BJ (cell line): ENCODE measurements around the gene TIAL1. TPM values are rescaled to one million over a fixed set of nuclear protein-coding genes. Genes with fewer than 3 reads are reported as not detected.

ENCODE experiments used
- CTCF ChIA-PET: fragments of 350-600 bp; formaldehyde crosslinking; extraction: SDS; loops from one replicate; lab custom pipeline; 2021; ENCODE audit warnings: antibody characterized with exemption, inconsistent platforms; lab: Yijun Ruan, JAX
- POLR2A ChIA-PET: fragments of 300-600 bp; sonication (Branson Sonifier 250); formaldehyde crosslinking; extraction: SDS; loops from one replicate; lab custom pipeline; 2021; ENCODE audit warnings: antibody characterized with exemption; lab: Charles Lee
- DNase-seq: peaks from one replicate; pipeline ENCODE4 v3.0.0-alpha.2; 2011; ENCODE audit warnings: low read depth
- H3K27me3 ChIP-seq: 2 replicates; pipeline ENCODE4 v1.6.0; 2011; ENCODE audit warnings: low read length; ENCODE audit not compliant: control insufficient read depth, insufficient read depth
- H3K36me3 ChIP-seq: 2 replicates; pipeline ENCODE4 v1.5.1; 2011; ENCODE audit warnings: low read length; ENCODE audit not compliant: control insufficient read depth, insufficient read depth
- H3K4me3 ChIP-seq: 2 replicates; pipeline ENCODE4 v1.5.1; 2011; ENCODE audit warnings: low read depth, mild to moderate bottlenecking, control low read depth, low read length
- polyA minus RNA-seq: library from RNA; depleted of rRNA, polyadenylated mRNA; stranded (reverse); fragments of >200 nt; gene quantifications from 2 replicates; pipeline ENCODE4 v1.2.3, GENCODE V29; 2011; rRNA and poly(A)+ RNA removed
- polyA plus RNA-seq: library from polyadenylated mRNA; depleted of rRNA; stranded (reverse); fragments of >200 nt; gene quantifications from 2 replicates; pipeline ENCODE4 v1.2.3, GENCODE V29; 2011; rRNA removed
- TF ChIP-seq, protein P1 (sequence below): IDR thresholded peaks from 2 replicates; pipeline ENCODE4 v1.5.1; 2011; ENCODE audit warnings: low read depth, mild to moderate bottlenecking, control low read depth, inconsistent platforms, low read length, moderate library complexity; ENCODE audit not compliant: insufficient read depth

The TIAL1 gene, protein sequence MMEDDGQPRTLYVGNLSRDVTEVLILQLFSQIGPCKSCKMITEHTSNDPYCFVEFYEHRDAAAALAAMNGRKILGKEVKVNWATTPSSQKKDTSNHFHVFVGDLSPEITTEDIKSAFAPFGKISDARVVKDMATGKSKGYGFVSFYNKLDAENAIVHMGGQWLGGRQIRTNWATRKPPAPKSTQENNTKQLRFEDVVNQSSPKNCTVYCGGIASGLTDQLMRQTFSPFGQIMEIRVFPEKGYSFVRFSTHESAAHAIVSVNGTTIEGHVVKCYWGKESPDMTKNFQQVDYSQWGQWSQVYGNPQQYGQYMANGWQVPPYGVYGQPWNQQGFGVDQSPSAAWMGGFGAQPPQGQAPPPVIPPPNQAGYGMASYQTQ
- polyA plus RNA-seq (39.9 and 57.6 TPM in 2 replicates), polyA minus RNA-seq (42.3 and 42.7 TPM in 2 replicates)

DNA sequence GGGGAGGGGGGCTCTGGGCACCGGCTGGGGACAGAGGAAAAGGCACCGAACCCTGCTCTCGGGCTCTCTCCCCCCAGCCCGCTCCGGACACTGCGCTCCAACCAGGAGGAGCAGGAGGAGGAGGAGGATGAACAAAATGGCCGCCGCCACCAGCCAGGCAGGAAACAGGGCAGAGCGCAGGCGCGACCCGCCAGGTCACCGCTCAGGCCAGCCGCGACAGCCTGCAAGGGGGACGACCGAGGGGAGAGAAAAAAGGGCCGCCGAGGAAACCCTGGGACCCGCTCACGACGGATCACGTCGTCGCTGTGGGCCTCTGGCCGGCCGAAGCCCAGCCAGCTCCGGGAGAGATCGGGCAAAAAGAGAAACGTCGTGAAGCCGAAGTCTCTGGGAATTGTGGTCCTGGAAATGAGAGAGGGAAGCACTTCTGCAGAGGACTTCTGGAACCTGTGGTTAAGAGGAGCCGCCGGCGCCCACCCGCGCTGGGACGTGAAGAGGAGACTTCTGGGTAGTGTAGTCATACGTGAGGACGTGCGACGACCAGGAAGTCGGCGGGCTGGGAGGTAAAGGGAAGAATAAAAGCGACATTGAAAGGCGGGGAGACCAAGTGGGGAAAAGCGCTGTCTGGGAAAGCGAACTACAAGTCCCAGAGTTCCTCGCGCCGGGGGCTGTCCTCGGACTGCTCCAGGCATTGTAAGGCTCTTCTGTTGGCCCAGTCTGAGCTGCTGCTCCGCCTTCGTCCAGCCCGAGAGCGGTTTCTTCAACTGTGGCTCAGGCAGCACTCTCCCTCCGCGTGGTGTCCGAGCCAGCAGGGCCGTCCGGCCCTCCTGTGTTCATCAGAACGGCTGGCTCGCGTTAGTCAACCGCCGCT, at the start of gene TIAL1:
TSS of gene TIAL1 (minus strand) at position 428 of the 868 bp plus-strand sequence. CDS start 499 bp downstream, outside the sequence.
- Histone ChIP-seq H3K4me3 (peak within 1 kb of the TSS; percentile 79), H3K27me3 (no peaks in the 10 kb centered on the region), H3K36me3 (no peaks in the 10 kb centered on the region)
- TF ChIP-seq, protein P1, sequence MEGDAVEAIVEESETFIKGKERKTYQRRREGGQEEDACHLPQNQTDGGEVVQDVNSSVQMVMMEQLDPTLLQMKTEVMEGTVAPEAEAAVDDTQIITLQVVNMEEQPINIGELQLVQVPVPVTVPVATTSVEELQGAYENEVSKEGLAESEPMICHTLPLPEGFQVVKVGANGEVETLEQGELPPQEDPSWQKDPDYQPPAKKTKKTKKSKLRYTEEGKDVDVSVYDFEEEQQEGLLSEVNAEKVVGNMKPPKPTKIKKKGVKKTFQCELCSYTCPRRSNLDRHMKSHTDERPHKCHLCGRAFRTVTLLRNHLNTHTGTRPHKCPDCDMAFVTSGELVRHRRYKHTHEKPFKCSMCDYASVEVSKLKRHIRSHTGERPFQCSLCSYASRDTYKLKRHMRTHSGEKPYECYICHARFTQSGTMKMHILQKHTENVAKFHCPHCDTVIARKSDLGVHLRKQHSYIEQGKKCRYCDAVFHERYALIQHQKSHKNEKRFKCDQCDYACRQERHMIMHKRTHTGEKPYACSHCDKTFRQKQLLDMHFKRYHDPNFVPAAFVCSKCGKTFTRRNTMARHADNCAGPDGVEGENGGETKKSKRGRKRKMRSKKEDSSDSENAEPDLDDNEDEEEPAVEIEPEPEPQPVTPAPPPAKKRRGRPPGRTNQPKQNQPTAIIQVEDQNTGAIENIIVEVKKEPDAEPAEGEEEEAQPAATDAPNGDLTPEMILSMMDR, result no peak
- peak; percentile 100 for DNase-seq
- POLR2A ChIA-PET, result interaction anchor here (0.6 kb wide), 2 partner anchors 54 to 97 kb away, joined by 3 read pairs; partner anchors contain the start of gene BAG3
- CTCF ChIA-PET, result interaction anchor here (0.6 to 1.2 kb wide), 5 partner anchors 9 to 397 kb away, joined by 3 to 5 read pairs (median 4); no protein-coding TSS in a partner anchor

DNA sequence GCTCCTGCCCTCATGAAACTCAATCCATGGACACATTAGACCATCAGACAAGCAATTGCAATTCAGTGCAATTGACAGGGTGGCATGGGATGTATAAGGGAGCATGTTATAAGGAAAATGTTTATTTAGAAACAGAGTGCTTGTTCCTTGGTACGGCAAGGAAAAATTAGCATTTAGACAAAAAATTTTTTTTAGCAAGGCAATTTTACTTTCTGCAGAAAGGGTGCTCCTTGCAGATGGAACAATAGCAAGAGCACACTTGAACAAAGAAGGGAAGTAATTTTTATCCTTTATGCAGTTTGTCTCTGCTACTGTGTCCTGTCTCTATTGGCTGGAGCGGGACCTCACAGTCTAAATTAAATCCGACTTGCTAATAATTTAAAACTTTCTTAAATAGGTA, 48.2 kb upstream of the TIAL1 start:
- H3K27me3 ChIP-seq, result no peaks in the 10 kb centered on the region
- TF ChIP-seq, protein P1, result no peak
- ChIA-PET POLR2A (interaction anchor here (0.6 kb wide), 1 partner anchor 80 kb away, joined by 10 read pairs; no protein-coding TSS in a partner anchor), CTCF (interaction anchor here (2.8 kb wide), 1 partner anchor 12 kb away, joined by 12 read pairs; no protein-coding TSS in a partner anchor)
- no peaks in the 10 kb centered on the region for H3K36me3 ChIP-seq
- no peak for DNase-seq
- no peak overlapping the region for H3K4me3 ChIP-seq

DNA sequence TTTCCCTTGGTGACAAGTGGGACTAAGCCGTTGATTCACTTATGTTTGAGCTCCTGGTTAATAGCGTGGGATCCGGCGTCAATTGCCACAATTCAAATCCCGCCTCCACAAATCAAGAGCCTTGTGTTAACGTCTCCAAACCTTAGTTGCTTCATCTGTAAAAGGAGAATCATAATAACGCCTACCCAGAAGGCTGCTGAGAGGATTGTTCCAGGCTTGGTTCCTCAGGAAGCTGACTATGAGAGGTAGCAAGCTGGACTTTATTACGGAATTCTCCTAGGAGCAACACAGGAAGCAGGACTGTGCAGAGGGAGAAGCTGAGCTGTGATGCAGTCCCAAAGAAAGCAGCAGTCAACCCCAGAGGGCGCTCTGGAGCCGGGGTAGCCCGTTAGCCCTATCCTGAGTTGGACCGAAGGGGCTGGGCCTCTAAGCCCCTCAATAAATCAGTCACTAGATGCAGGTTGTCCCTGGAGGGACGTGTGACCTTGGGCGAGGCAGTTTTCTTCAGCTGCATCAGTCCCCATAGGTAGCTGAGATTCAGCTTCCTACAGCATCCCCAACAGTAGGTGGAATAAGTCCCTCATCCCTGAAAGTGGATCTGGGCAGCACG, 47.5 kb upstream of the TIAL1 start:
- no peaks in the 10 kb centered on the region for H3K36me3 ChIP-seq
- H3K4me3 ChIP-seq, result no peak overlapping the region
- no peaks in the 10 kb centered on the region for H3K27me3 ChIP-seq
- ChIA-PET CTCF (interaction anchor here (0.7 to 2.8 kb wide), 2 partner anchors 11 kb away, joined by 3 to 12 read pairs; no protein-coding TSS in a partner anchor), POLR2A (interaction anchor here (0.6 kb wide), 1 partner anchor 80 kb away, joined by 10 read pairs; no protein-coding TSS in a partner anchor)
- DNase-seq, result no peak
- TF ChIP-seq, protein P1, result 0 out of 2 replicates have a peak, but pooled peaks have one; percentile 22

DNA sequence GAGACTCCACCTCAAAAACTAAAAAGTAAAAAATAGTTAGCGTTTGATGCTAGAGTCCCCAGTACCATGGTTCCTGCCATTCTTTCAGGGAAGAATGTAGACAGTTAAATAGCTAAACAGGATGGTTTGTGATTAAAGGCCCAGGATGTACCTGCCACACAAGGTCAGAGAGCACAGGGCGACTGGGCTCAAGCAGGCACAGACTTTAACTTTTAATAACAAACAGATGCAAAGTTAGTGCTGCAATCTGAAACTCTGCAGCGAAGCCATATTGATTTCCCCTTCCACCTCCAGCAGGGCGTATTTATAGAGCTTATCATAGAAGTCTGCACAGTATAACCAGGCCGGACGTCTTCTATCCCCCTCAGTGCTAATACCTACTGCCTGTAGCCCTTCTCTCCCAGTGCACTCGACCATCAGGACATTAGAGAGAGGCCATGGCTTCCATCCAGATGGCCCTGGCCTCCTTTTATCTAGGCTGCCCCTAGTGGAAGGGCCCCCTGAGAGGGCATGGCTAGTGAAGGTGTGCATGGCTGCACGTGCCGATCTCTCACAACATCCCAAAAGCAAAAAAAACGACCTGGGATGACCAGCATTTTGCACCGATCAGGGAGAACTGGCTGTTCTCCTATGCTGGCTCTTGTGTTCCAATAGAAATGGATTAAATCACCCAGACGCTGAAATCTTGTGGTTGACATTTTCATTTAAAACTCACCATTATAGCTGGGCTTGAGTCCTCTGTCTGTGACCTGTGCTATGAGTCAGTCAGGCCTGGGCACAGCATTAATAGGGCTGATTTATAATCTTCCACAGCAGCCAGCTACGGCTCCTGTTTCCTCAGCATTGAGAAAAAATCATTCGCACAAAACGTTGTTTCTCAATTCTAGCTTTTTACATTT, 46.8 kb upstream of the TIAL1 start:
- no peak for DNase-seq
- TF ChIP-seq, protein P1, result 0 out of 2 replicates have a peak, but pooled peaks have one; percentile 8
- no peaks in the 10 kb centered on the region for H3K27me3 ChIP-seq
- no peaks in the 10 kb centered on the region for H3K36me3 ChIP-seq
- POLR2A ChIA-PET, result no interaction called here
- CTCF ChIA-PET, result interaction anchor here (0.7 to 2.8 kb wide), 2 partner anchors 10 to 12 kb away, joined by 3 to 12 read pairs; no protein-coding TSS in a partner anchor
- no peak overlapping the region for H3K4me3 ChIP-seq
